ENCODE measurements around the gene ACOT7. TPM values are rescaled to one million over a fixed set of nuclear protein-coding genes. Genes with fewer than 3 reads are reported as not detected.
A peak's percentile ranks its signal among the peaks of the same experiment; 100 is the strongest.

ACOT7 gene
- total and polyA plus RNA-seq, 2 experiments from 2014 or later, result 20.3 to 39.9 TPM

GRCh38 chr1:6301526-6301925, 92.0 kb downstream of the ACOT7 start:
- Histone ChIP-seq H3K9me2 (replicated peaks; ENCODE audit: insufficient read depth) (no peaks in the 10 kb centered on the region), H2AFZ (no peak overlapping the region), H3K36me3 (replicated peaks; ENCODE audit: insufficient read depth, low read depth) (no peaks in the 10 kb centered on the region), H3K27ac (no peak overlapping the region), H3K4me1 (ENCODE audit: insufficient read depth) (no peaks in the 10 kb centered on the region), H3K4me3 (no peak overlapping the region), H3K27me3 (no peaks in the 10 kb centered on the region), H3K79me2 (no peaks in the 10 kb centered on the region), H3K4me2 (no peak overlapping the region), H4K20me1 (ENCODE audit: insufficient read depth, poor library complexity, severe bottlenecking) (no peaks in the 10 kb centered on the region), H3K9me3 (ENCODE audit: low read depth) (no peaks in the 10 kb centered on the region)
- DNase-seq (ENCODE audit: low spot score), result no peak
- 91% methylated on average over 8 of the region's 8 CpGs for WGBS (ENCODE audit: low lambda C conversion rate, missing lambda C conversion rate)
- TF ChIP-seq, protein P1, sequence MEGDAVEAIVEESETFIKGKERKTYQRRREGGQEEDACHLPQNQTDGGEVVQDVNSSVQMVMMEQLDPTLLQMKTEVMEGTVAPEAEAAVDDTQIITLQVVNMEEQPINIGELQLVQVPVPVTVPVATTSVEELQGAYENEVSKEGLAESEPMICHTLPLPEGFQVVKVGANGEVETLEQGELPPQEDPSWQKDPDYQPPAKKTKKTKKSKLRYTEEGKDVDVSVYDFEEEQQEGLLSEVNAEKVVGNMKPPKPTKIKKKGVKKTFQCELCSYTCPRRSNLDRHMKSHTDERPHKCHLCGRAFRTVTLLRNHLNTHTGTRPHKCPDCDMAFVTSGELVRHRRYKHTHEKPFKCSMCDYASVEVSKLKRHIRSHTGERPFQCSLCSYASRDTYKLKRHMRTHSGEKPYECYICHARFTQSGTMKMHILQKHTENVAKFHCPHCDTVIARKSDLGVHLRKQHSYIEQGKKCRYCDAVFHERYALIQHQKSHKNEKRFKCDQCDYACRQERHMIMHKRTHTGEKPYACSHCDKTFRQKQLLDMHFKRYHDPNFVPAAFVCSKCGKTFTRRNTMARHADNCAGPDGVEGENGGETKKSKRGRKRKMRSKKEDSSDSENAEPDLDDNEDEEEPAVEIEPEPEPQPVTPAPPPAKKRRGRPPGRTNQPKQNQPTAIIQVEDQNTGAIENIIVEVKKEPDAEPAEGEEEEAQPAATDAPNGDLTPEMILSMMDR (IDR thresholded peaks at IDR 0.05; ENCODE audit: poor library complexity), result no peak
- TF ChIP-seq EZH2phosphoT487 (IDR thresholded peaks at IDR 0.05; ENCODE audit: low read depth, severe bottlenecking, unreplicated experiment), result no peak

GRCh38 chr1:6300342-6301048, 93.1 kb downstream of the ACOT7 start:
- H3K4me2 ChIP-seq, result no peak overlapping the region
- 90% methylated on average over 29 of the region's 32 CpGs for WGBS (ENCODE audit: low lambda C conversion rate, missing lambda C conversion rate)
- H3K36me3 ChIP-seq (replicated peaks; ENCODE audit: insufficient read depth, low read depth), result no peaks in the 10 kb centered on the region
- DNase-seq (ENCODE audit: low spot score), result peak; percentile 50
- no peaks in the 10 kb centered on the region for H4K20me1 ChIP-seq (ENCODE audit: insufficient read depth, poor library complexity, severe bottlenecking)
- no peaks in the 10 kb centered on the region for H3K79me2 ChIP-seq
- no peaks in the 10 kb centered on the region for H3K4me1 ChIP-seq (ENCODE audit: insufficient read depth)
- no peaks in the 10 kb centered on the region for H3K9me2 ChIP-seq (replicated peaks; ENCODE audit: insufficient read depth)
- H3K27ac ChIP-seq, result no peak overlapping the region
- TF ChIP-seq, protein P1 (IDR thresholded peaks at IDR 0.05; ENCODE audit: poor library complexity), result no peak
- no peak for TF ChIP-seq EZH2phosphoT487 (IDR thresholded peaks at IDR 0.05; ENCODE audit: low read depth, severe bottlenecking, unreplicated experiment)
- TF ChIP-seq EZH2 (IDR thresholded peaks at IDR 0.05; ENCODE audit: borderline replicate concordance), result no peak
- no peak overlapping the region for H2AFZ ChIP-seq
- no peaks in the 10 kb centered on the region for H3K9me3 ChIP-seq (ENCODE audit: low read depth)
- H3K27me3 ChIP-seq, result no peaks in the 10 kb centered on the region
- H3K4me3 ChIP-seq, result no peak overlapping the region

- Histone ChIP-seq H3K36me3 (replicated peaks; ENCODE audit: insufficient read depth, low read depth) (no peaks in the 10 kb centered on the region), H3K27ac (no peak overlapping the region), H3K4me2 (no peak overlapping the region), H3K79me2 (no peaks in the 10 kb centered on the region), H3K27me3 (no peaks in the 10 kb centered on the region), H3K9me3 (ENCODE audit: low read depth) (no peaks in the 10 kb centered on the region), H4K20me1 (ENCODE audit: insufficient read depth, poor library complexity, severe bottlenecking) (no peaks in the 10 kb centered on the region), H3K4me1 (ENCODE audit: insufficient read depth) (no peaks in the 10 kb centered on the region), H3K9me2 (replicated peaks; ENCODE audit: insufficient read depth) (no peaks in the 10 kb centered on the region), H2AFZ (no peak overlapping the region), H3K4me3 (no peak overlapping the region)
- WGBS (ENCODE audit: low lambda C conversion rate, missing lambda C conversion rate), result 94% methylated on average over 15 of the region's 15 CpGs
- TF ChIP-seq EZH2phosphoT487 (IDR thresholded peaks at IDR 0.05; ENCODE audit: low read depth, severe bottlenecking, unreplicated experiment) (no peak), EZH2 (IDR thresholded peaks at IDR 0.05; ENCODE audit: borderline replicate concordance) (no peak)
- TF ChIP-seq, protein P1 (IDR thresholded peaks at IDR 0.05; ENCODE audit: poor library complexity), result no peak
- no peak for DNase-seq (ENCODE audit: low spot score)
Observed at GRCh38 chr1:6299557-6300165, 93.9 kb downstream of the ACOT7 start.
